ENCODE data around the gene CNTNAP5. TPM values are rescaled to one million over a fixed set of nuclear protein-coding genes. Genes with fewer than 3 reads are reported as not detected.

The CNTNAP5 gene
- total and polyA plus RNA-seq, 5 donors from 2014 or later, result not detected

GRCh38 chr2:124661558-124661957 is 636.5 kb downstream of the CNTNAP5 start:
- DNase-seq (no peak), ATAC-seq (ENCODE audit: low read depth in 2 of 2) (no peak)
- Histone ChIP-seq H3K4me1 (ENCODE audit: control insufficient read depth, insufficient read depth, low read length, poor library complexity, severe bottlenecking) (no peaks in the 10 kb centered on the region), H3K36me3 (ENCODE audit: control insufficient read depth, insufficient read depth, low read length) (no peaks in the 10 kb centered on the region), H3K9me3 (ENCODE audit: control insufficient read depth in 2 of 2, low read length in 2 of 2) (peaks cover 2 to 4% of the 10 kb centered on the region in 2 experiments), H3K4me3 (ENCODE audit: low read depth, low read length) (no peak overlapping the region), H3K27ac (ENCODE audit: insufficient read depth, low read length, poor library complexity, severe bottlenecking) (no peak overlapping the region), H3K27me3 (ENCODE audit: control insufficient read depth, insufficient read depth, low read length) (no peaks in the 10 kb centered on the region)
- Mint-ChIP-seq H3K27ac (no peak overlapping the region), H3K9me3 (peaks cover 2 to 23% (median 9%) of the 10 kb centered on the region in 7 donors), H3K4me3 (no peak overlapping the region), H3K36me3 (no peaks in the 10 kb centered on the region), H3K4me1 (no peaks in the 10 kb centered on the region), H3K27me3 (no peaks in the 10 kb centered on the region)

- Histone ChIP-seq H3K27ac (ENCODE audit: insufficient read depth, low read length, poor library complexity, severe bottlenecking) (no peak overlapping the region), H3K4me1 (ENCODE audit: control insufficient read depth, insufficient read depth, low read length, poor library complexity, severe bottlenecking) (no peaks in the 10 kb centered on the region), H3K27me3 (ENCODE audit: control insufficient read depth, insufficient read depth, low read length) (no peaks in the 10 kb centered on the region), H3K36me3 (ENCODE audit: control insufficient read depth, insufficient read depth, low read length) (no peaks in the 10 kb centered on the region), H3K4me3 (ENCODE audit: low read depth, low read length) (no peak overlapping the region), H3K9me3 (ENCODE audit: control insufficient read depth in 2 of 2, low read length in 2 of 2) (peaks cover 0 to 4% of the 10 kb centered on the region in 2 experiments)
- Mint-ChIP-seq H3K36me3 (no peaks in the 10 kb centered on the region), H3K9me3 (peaks cover 4 to 19% (median 11%) of the 10 kb centered on the region in 7 donors), H3K27me3 (no peaks in the 10 kb centered on the region), H3K4me1 (no peaks in the 10 kb centered on the region), H3K27ac (no peak overlapping the region), H3K4me3 (no peak overlapping the region)
- no peak for ATAC-seq (ENCODE audit: low read depth in 2 of 2)
- no peak for DNase-seq
Observed at GRCh38 chr2:124662946-124663644, 638.0 kb downstream of the CNTNAP5 start.

- no peak overlapping the region for H3K27ac Mint-ChIP-seq
- no peaks in the 10 kb centered on the region for H3K27me3 ChIP-seq (ENCODE audit: control insufficient read depth, insufficient read depth, low read length)
- no peaks in the 10 kb centered on the region for H3K36me3 Mint-ChIP-seq
- H3K9me3 ChIP-seq (ENCODE audit: control insufficient read depth in 2 of 2, low read length in 2 of 2), result peaks cover 0 to 4% of the 10 kb centered on the region in 2 experiments
- no peaks in the 10 kb centered on the region for H3K36me3 ChIP-seq (ENCODE audit: control insufficient read depth, insufficient read depth, low read length)
- no peaks in the 10 kb centered on the region for H3K4me1 ChIP-seq (ENCODE audit: control insufficient read depth, insufficient read depth, low read length, poor library complexity, severe bottlenecking)
- ATAC-seq (ENCODE audit: low read depth in 2 of 2) (no peak), DNase-seq (no peak)
- no peak overlapping the region for H3K4me3 Mint-ChIP-seq
- no peaks in the 10 kb centered on the region for H3K4me1 Mint-ChIP-seq
- peaks cover 4 to 19% (median 11%) of the 10 kb centered on the region in 7 donors for H3K9me3 Mint-ChIP-seq
- no peaks in the 10 kb centered on the region for H3K27me3 Mint-ChIP-seq
- H3K4me3 ChIP-seq (ENCODE audit: low read depth, low read length), result no peak overlapping the region
- H3K27ac ChIP-seq (ENCODE audit: insufficient read depth, low read length, poor library complexity, severe bottlenecking), result no peak overlapping the region
Observed at GRCh38 chr2:124663645-124663997, 638.5 kb downstream of the CNTNAP5 start.

- no peak for ATAC-seq (ENCODE audit: low read depth in 2 of 2)
- no peak overlapping the region for H3K4me3 ChIP-seq (ENCODE audit: low read depth, low read length)
- Mint-ChIP-seq H3K27me3 (no peaks in the 10 kb centered on the region), H3K27ac (no peak overlapping the region), H3K4me3 (no peak overlapping the region), H3K9me3 (peaks cover 4 to 16% (median 13%) of the 10 kb centered on the region in 7 donors), H3K4me1 (no peaks in the 10 kb centered on the region), H3K36me3 (no peaks in the 10 kb centered on the region)
- no peak for DNase-seq
- no peaks in the 10 kb centered on the region for H3K36me3 ChIP-seq (ENCODE audit: control insufficient read depth, insufficient read depth, low read length)
- no peak overlapping the region for H3K27ac ChIP-seq (ENCODE audit: insufficient read depth, low read length, poor library complexity, severe bottlenecking)
- H3K27me3 ChIP-seq (ENCODE audit: control insufficient read depth, insufficient read depth, low read length), result no peaks in the 10 kb centered on the region
- peaks cover 0 to 4% of the 10 kb centered on the region in 2 experiments for H3K9me3 ChIP-seq (ENCODE audit: control insufficient read depth in 2 of 2, low read length in 2 of 2)
- H3K4me1 ChIP-seq (ENCODE audit: control insufficient read depth, insufficient read depth, low read length, poor library complexity, severe bottlenecking), result no peaks in the 10 kb centered on the region
Observed at GRCh38 chr2:124664363-124664762, 639.3 kb downstream of the CNTNAP5 start.

GRCh38 chr2:124666976-124667375 is 641.9 kb downstream of the CNTNAP5 start:
- no peaks in the 10 kb centered on the region for H3K36me3 ChIP-seq (ENCODE audit: control insufficient read depth, insufficient read depth, low read length)
- H3K9me3 ChIP-seq (ENCODE audit: control insufficient read depth in 2 of 2, low read length in 2 of 2), result peaks cover 0 to 4% of the 10 kb centered on the region in 2 experiments
- H3K4me3 ChIP-seq (ENCODE audit: low read depth, low read length), result no peak overlapping the region
- Mint-ChIP-seq H3K9me3 (peaks cover 3 to 18% (median 10%) of the 10 kb centered on the region in 7 donors), H3K27ac (no peak overlapping the region), H3K27me3 (no peaks in the 10 kb centered on the region), H3K4me3 (no peak overlapping the region), H3K4me1 (no peaks in the 10 kb centered on the region), H3K36me3 (no peaks in the 10 kb centered on the region)
- H3K4me1 ChIP-seq (ENCODE audit: control insufficient read depth, insufficient read depth, low read length, poor library complexity, severe bottlenecking), result no peaks in the 10 kb centered on the region
- no peak overlapping the region for H3K27ac ChIP-seq (ENCODE audit: insufficient read depth, low read length, poor library complexity, severe bottlenecking)
- H3K27me3 ChIP-seq (ENCODE audit: control insufficient read depth, insufficient read depth, low read length), result no peaks in the 10 kb centered on the region
- DNase-seq (no peak), ATAC-seq (ENCODE audit: low read depth in 2 of 2) (no peak)

- Histone ChIP-seq H3K27ac (ENCODE audit: insufficient read depth, low read length, poor library complexity, severe bottlenecking) (no peak overlapping the region), H3K9me3 (ENCODE audit: control insufficient read depth in 2 of 2, low read length in 2 of 2) (peaks cover 0 to 4% of the 10 kb centered on the region in 2 experiments), H3K4me1 (ENCODE audit: control insufficient read depth, insufficient read depth, low read length, poor library complexity, severe bottlenecking) (no peaks in the 10 kb centered on the region), H3K27me3 (ENCODE audit: control insufficient read depth, insufficient read depth, low read length) (no peaks in the 10 kb centered on the region), H3K4me3 (ENCODE audit: low read depth, low read length) (no peak overlapping the region), H3K36me3 (ENCODE audit: control insufficient read depth, insufficient read depth, low read length) (no peaks in the 10 kb centered on the region)
- no peaks in the 10 kb centered on the region for H3K4me1 Mint-ChIP-seq
- no peaks in the 10 kb centered on the region for H3K36me3 Mint-ChIP-seq
- DNase-seq (no peak), ATAC-seq (ENCODE audit: low read depth in 2 of 2) (no peak)
- peaks cover 0 to 17% (median 8%) of the 10 kb centered on the region in 7 donors for H3K9me3 Mint-ChIP-seq
- H3K27me3 Mint-ChIP-seq, result no peaks in the 10 kb centered on the region
- H3K27ac Mint-ChIP-seq, result no peak overlapping the region
- no peak overlapping the region for H3K4me3 Mint-ChIP-seq
Observed at GRCh38 chr2:124668161-124668560, 643.1 kb downstream of the CNTNAP5 start.

GRCh38 chr2:124670187-124670586 is 645.1 kb downstream of the CNTNAP5 start:
- ATAC-seq (ENCODE audit: low read depth in 2 of 2) (no peak), DNase-seq (no peak)
- H3K4me3 Mint-ChIP-seq, result no peak overlapping the region
- Histone ChIP-seq H3K9me3 (ENCODE audit: control insufficient read depth in 2 of 2, low read length in 2 of 2) (no peaks in the 10 kb centered on the region), H3K36me3 (ENCODE audit: control insufficient read depth, insufficient read depth, low read length) (no peaks in the 10 kb centered on the region), H3K27ac (ENCODE audit: insufficient read depth, low read length, poor library complexity, severe bottlenecking) (no peak overlapping the region), H3K4me1 (ENCODE audit: control insufficient read depth, insufficient read depth, low read length, poor library complexity, severe bottlenecking) (no peaks in the 10 kb centered on the region), H3K27me3 (ENCODE audit: control insufficient read depth, insufficient read depth, low read length) (no peaks in the 10 kb centered on the region), H3K4me3 (ENCODE audit: low read depth, low read length) (no peak overlapping the region)
- no peaks in the 10 kb centered on the region for H3K36me3 Mint-ChIP-seq
- peaks cover 2 to 11% (median 9%) of the 10 kb centered on the region in 7 donors for H3K9me3 Mint-ChIP-seq
- H3K27me3 Mint-ChIP-seq, result no peaks in the 10 kb centered on the region
- H3K4me1 Mint-ChIP-seq, result no peaks in the 10 kb centered on the region
- peak overlapping the region in 1 of 3 donors; percentile 3 for H3K27ac Mint-ChIP-seq

GRCh38 chr2:124678043-124678442 is 653.0 kb downstream of the CNTNAP5 start:
- H3K27me3 ChIP-seq (ENCODE audit: control insufficient read depth, insufficient read depth, low read length), result no peaks in the 10 kb centered on the region
- no peak overlapping the region for H3K4me3 ChIP-seq (ENCODE audit: low read depth, low read length)
- DNase-seq (no peak), ATAC-seq (ENCODE audit: low read depth in 2 of 2) (no peak)
- Mint-ChIP-seq H3K9me3 (peaks cover 0 to 24% (median 10%) of the 10 kb centered on the region in 7 donors), H3K36me3 (no peaks in the 10 kb centered on the region), H3K4me1 (no peaks in the 10 kb centered on the region), H3K27ac (no peak overlapping the region), H3K27me3 (no peaks in the 10 kb centered on the region), H3K4me3 (no peak overlapping the region)
- H3K36me3 ChIP-seq (ENCODE audit: control insufficient read depth, insufficient read depth, low read length), result no peaks in the 10 kb centered on the region
- no peaks in the 10 kb centered on the region for H3K4me1 ChIP-seq (ENCODE audit: control insufficient read depth, insufficient read depth, low read length, poor library complexity, severe bottlenecking)
- H3K27ac ChIP-seq (ENCODE audit: insufficient read depth, low read length, poor library complexity, severe bottlenecking), result no peak overlapping the region
- H3K9me3 ChIP-seq (ENCODE audit: control insufficient read depth in 2 of 2, low read length in 2 of 2), result peaks cover 0 to 10% of the 10 kb centered on the region in 2 experiments

Measured in CD4-positive, CD25-positive, alpha-beta regulatory T cell (primary cell).